Liver (tissue), 9 donors: ENCODE data around the gene NFATC2. TPM values are rescaled to one million over a fixed set of nuclear protein-coding genes. Genes with fewer than 3 reads are reported as not detected.

Experiments
- DNase-seq: peaks from one replicate; pipeline ENCODE4 v3.0.0-alpha.2; 2017; ENCODE audit warnings: low spot score
- H3K27ac ChIP-seq, 2 donors: one replicate each; pipeline ENCODE4 v1.7.0; 2013; ENCODE audit warnings: inconsistent platforms in 2 of 2, low read length in 2 of 2, control low read depth in 1 of 2, low read depth in 1 of 2, mild to moderate bottlenecking in 1 of 2
- H3K27me3 ChIP-seq, 4 donors: one replicate each; pipeline versions ENCODE4 v1.6.1 to v1.7.0; 2013; ENCODE audit warnings: low read length in 3 of 4, inconsistent platforms in 1 of 4, mild to moderate bottlenecking in 1 of 4, moderate library complexity in 1 of 4; ENCODE audit not compliant: control insufficient read depth in 4 of 4, insufficient read depth in 4 of 4
- H3K36me3 ChIP-seq, 4 donors: one replicate each; pipeline versions ENCODE4 v1.6.1 to v1.7.0; 2013; ENCODE audit warnings: low read length in 3 of 4, mild to moderate bottlenecking in 3 of 4, low read depth in 1 of 4, moderate library complexity in 1 of 4; ENCODE audit not compliant: control insufficient read depth in 4 of 4, insufficient read depth in 3 of 4
- H3K4me1 ChIP-seq, 4 donors: one replicate each; pipeline versions ENCODE4 v1.6.1 to v1.7.0; 2013; ENCODE audit warnings: low read length in 3 of 4, mild to moderate bottlenecking in 3 of 4, moderate library complexity in 1 of 4; ENCODE audit not compliant: control insufficient read depth in 4 of 4, insufficient read depth in 4 of 4
- H3K4me3 ChIP-seq, 3 donors: one replicate each; pipeline versions ENCODE4 v1.6.1 to v1.7.0; 2013; ENCODE audit warnings: low read length in 3 of 3, control low read depth in 1 of 3, low read depth in 1 of 3, mild to moderate bottlenecking in 1 of 3
- H3K9ac ChIP-seq, 2 donors: one replicate each; pipeline ENCODE4 v1.7.0; 2013; ENCODE audit warnings: low read length in 2 of 2, mild to moderate bottlenecking in 2 of 2, moderate library complexity in 2 of 2, control low read depth in 1 of 2, low read depth in 1 of 2
- H3K9me3 ChIP-seq, 4 donors: one replicate each; pipeline versions ENCODE4 v1.6.1 to v1.7.0; 2013; ENCODE audit warnings: low read length in 3 of 4; ENCODE audit not compliant: control insufficient read depth in 4 of 4
- ATF3 ChIP-seq: IDR thresholded peaks from 2 replicates; pipeline ENCODE4 v1.6.1; 2016; ENCODE audit warnings: antibody characterized with exemption
- FOXA1 ChIP-seq: IDR thresholded peaks from 2 replicates; pipeline ENCODE4 v1.6.1; 2016; ENCODE audit warnings: antibody characterized with exemption
- FOXA2 ChIP-seq: IDR thresholded peaks from 2 replicates; pipeline ENCODE4 v1.6.1; 2016; ENCODE audit warnings: antibody characterized with exemption
- GABPA ChIP-seq, 2 donors: IDR thresholded peaks in 1 of 2; conservative IDR thresholded peaks in 1 of 2; 2 replicates each; pipeline ENCODE4 v1.6.1; 2016; ENCODE audit warnings: antibody characterized with exemption in 2 of 2, mild to moderate bottlenecking in 1 of 2, moderate library complexity in 1 of 2
- HNF4A ChIP-seq, 2 donors: conservative IDR thresholded peaks; 2 replicates each; pipeline ENCODE4 v1.6.1; 2016; ENCODE audit warnings: antibody characterized with exemption in 2 of 2, mild to moderate bottlenecking in 2 of 2
- HNF4G ChIP-seq: IDR thresholded peaks from 2 replicates; pipeline ENCODE4 v1.6.1; 2016; ENCODE audit warnings: antibody characterized with exemption
- JUND ChIP-seq, 2 donors: IDR thresholded peaks; 2 replicates each; pipeline ENCODE4 v1.6.1; 2016; ENCODE audit warnings: antibody characterized with exemption in 2 of 2
- MAX ChIP-seq: IDR thresholded peaks from 2 replicates; pipeline ENCODE4 v1.6.1; 2016; ENCODE audit warnings: antibody characterized with exemption
- NR2F2 ChIP-seq: IDR thresholded peaks from 2 replicates; pipeline ENCODE4 v1.6.1; 2016; ENCODE audit warnings: antibody characterized with exemption
- RAD21 ChIP-seq, 2 donors: IDR thresholded peaks; 2 replicates each; pipeline ENCODE4 v1.6.1; 2016; ENCODE audit warnings: antibody characterized with exemption in 2 of 2, mild to moderate bottlenecking in 2 of 2
- RXRA ChIP-seq, 2 donors: IDR thresholded peaks; 2 replicates each; pipeline ENCODE4 v1.6.1; 2017 to 2018; ENCODE audit warnings: antibody characterized with exemption in 2 of 2, mild to moderate bottlenecking in 1 of 2
- SP1 ChIP-seq: IDR thresholded peaks from 2 replicates; pipeline ENCODE4 v1.6.1; 2018; ENCODE audit warnings: antibody characterized with exemption, mild to moderate bottlenecking
- TAF1 ChIP-seq: conservative IDR thresholded peaks from 2 replicates; pipeline ENCODE4 v1.6.1; 2016; ENCODE audit warnings: antibody characterized with exemption, mild to moderate bottlenecking
- YY1 ChIP-seq: IDR thresholded peaks from 2 replicates; pipeline ENCODE4 v1.6.1; 2016; ENCODE audit warnings: antibody characterized with exemption, mild to moderate bottlenecking
- WGBS: extraction: QIAGEN DNeasy Blood & Tissue Kit; methylation state at CpG from one replicate; pipeline ENCODE4 v1.1.7; 2013; 5-methylcytosine and 5-hydroxymethylcytosine counted together
- polyA plus RNA-seq, 2 donors: library from polyadenylated mRNA; stranded (reverse) in 1 of 2; unstranded in 1 of 2; fragments of 200-250 nt in 1 of 2; fragments of >200 nt in 1 of 2; fragmentation: Nextera tagmentation in 1 of 2; extraction: Ambion mirVana in 1 of 2; gene quantifications; one replicate each; pipeline versions ENCODE4 v1.2.1 to v1.2.3, GENCODE V29; 2013 to 2015
- total RNA-seq, 2 donors: library from RNA; depleted of rRNA; stranded (reverse); fragments of >200 nt; gene quantifications; one replicate each; pipeline ENCODE4 v1.2.3, GENCODE V29; 2014
- TF ChIP-seq, protein P1 (sequence below): IDR thresholded peaks from 2 replicates; pipeline ENCODE4 v1.6.1; 2016; ENCODE audit warnings: antibody characterized with exemption, mild to moderate bottlenecking
- TF ChIP-seq, protein P2 (sequence below): fragments of 150-350 bp; IDR thresholded peaks from 2 replicates; pipeline ENCODE4 v1.5.1; 2017; ENCODE audit warnings: improper control_type of control experiment, low read depth, low read length; ENCODE audit not compliant: missing input control
- donor health status: healthy.
- donor health status: healthy.
- donor health status: healthy.
- donor health status: healthy.
- donor health status: healthy.

Gene NFATC2
- total and polyA plus RNA-seq, 4 donors, result 1.2 to 6.7 (median 2.6) TPM

DNA sequence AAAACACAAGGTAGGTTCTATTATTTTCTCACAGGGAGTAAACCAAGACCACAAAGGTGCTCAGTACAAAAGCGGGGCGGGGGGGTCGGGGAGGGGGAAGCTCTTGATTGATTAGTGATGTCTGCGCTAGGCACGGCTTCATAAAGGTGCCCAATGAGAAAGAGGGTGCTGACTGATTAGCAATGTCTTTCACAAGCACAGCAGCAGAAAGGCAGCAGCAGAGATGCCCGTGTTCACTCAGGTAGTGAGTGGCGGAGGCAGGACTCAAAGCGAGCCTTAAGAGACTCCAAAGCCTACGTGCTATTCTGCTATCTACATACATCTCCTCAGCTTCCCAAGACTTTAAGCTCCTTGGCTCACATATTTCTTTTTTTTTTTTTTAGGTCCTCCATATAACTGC, 20.3 kb downstream of the NFATC2 start:
- Histone ChIP-seq H3K9me3 (no peaks in the 10 kb centered on the region), H3K9ac (no peak overlapping the region), H3K4me3 (no peak overlapping the region), H3K36me3 (peaks cover 0 to 10% (median 5%) of the 10 kb centered on the region in 4 donors), H3K4me1 (no peaks in the 10 kb centered on the region), H3K27me3 (no peaks in the 10 kb centered on the region), H3K27ac (no peak overlapping the region)
- 97% methylated on average over 9 of the region's 9 CpGs for WGBS
- TF ChIP-seq FOXA2 (no peak), YY1 (no peak), SP1 (no peak), MAX (no peak), FOXA1 (no peak), HNF4G (no peak), TAF1 (no peak)
- TF ChIP-seq, protein P1, sequence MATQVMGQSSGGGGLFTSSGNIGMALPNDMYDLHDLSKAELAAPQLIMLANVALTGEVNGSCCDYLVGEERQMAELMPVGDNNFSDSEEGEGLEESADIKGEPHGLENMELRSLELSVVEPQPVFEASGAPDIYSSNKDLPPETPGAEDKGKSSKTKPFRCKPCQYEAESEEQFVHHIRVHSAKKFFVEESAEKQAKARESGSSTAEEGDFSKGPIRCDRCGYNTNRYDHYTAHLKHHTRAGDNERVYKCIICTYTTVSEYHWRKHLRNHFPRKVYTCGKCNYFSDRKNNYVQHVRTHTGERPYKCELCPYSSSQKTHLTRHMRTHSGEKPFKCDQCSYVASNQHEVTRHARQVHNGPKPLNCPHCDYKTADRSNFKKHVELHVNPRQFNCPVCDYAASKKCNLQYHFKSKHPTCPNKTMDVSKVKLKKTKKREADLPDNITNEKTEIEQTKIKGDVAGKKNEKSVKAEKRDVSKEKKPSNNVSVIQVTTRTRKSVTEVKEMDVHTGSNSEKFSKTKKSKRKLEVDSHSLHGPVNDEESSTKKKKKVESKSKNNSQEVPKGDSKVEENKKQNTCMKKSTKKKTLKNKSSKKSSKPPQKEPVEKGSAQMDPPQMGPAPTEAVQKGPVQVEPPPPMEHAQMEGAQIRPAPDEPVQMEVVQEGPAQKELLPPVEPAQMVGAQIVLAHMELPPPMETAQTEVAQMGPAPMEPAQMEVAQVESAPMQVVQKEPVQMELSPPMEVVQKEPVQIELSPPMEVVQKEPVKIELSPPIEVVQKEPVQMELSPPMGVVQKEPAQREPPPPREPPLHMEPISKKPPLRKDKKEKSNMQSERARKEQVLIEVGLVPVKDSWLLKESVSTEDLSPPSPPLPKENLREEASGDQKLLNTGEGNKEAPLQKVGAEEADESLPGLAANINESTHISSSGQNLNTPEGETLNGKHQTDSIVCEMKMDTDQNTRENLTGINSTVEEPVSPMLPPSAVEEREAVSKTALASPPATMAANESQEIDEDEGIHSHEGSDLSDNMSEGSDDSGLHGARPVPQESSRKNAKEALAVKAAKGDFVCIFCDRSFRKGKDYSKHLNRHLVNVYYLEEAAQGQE, result no peak
- no peak for DNase-seq

- no peak overlapping the region for H3K27ac ChIP-seq
- peaks cover 0 to 25% (median 18%) of the 10 kb centered on the region in 4 donors for H3K36me3 ChIP-seq
- TF ChIP-seq ATF3 (no peak), GABPA (IDR thresholded peaks at IDR 0.05 in 1 of 2, conservative IDR thresholded peaks at IDR 0.05 in 1 of 2) (no peak), MAX (no peak), SP1 (no peak), RAD21 (IDR thresholded peaks at IDR 0.05) (no peak), NR2F2 (no peak), TAF1 (no peak), HNF4A (conservative IDR thresholded peaks at IDR 0.05) (no peak), FOXA1 (no peak), YY1 (no peak), HNF4G (no peak), RXRA (IDR thresholded peaks at IDR 0.05) (no peak), JUND (IDR thresholded peaks at IDR 0.05) (no peak), FOXA2 (no peak)
- TF ChIP-seq, protein P2, sequence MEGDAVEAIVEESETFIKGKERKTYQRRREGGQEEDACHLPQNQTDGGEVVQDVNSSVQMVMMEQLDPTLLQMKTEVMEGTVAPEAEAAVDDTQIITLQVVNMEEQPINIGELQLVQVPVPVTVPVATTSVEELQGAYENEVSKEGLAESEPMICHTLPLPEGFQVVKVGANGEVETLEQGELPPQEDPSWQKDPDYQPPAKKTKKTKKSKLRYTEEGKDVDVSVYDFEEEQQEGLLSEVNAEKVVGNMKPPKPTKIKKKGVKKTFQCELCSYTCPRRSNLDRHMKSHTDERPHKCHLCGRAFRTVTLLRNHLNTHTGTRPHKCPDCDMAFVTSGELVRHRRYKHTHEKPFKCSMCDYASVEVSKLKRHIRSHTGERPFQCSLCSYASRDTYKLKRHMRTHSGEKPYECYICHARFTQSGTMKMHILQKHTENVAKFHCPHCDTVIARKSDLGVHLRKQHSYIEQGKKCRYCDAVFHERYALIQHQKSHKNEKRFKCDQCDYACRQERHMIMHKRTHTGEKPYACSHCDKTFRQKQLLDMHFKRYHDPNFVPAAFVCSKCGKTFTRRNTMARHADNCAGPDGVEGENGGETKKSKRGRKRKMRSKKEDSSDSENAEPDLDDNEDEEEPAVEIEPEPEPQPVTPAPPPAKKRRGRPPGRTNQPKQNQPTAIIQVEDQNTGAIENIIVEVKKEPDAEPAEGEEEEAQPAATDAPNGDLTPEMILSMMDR, result no peak
- TF ChIP-seq, protein P1, result no peak
- no peaks in the 10 kb centered on the region for H3K9me3 ChIP-seq
- H3K27me3 ChIP-seq, result no peaks in the 10 kb centered on the region
- H3K4me1 ChIP-seq, result no peaks in the 10 kb centered on the region
- no peak overlapping the region for H3K9ac ChIP-seq
- H3K4me3 ChIP-seq, result no peak overlapping the region
- no peak for DNase-seq
- WGBS, result 98% methylated on average over 2 of the region's 2 CpGs
Observed at GRCh38 chr20:51517839-51518238, 24.7 kb downstream of the NFATC2 start.
